GM18519 (cell line): Measurements from ENCODE around the gene LCOR.
"Not testable (repeated sequence)": the region's sequence is repeated elsewhere in the genome, so short reads cannot be mapped to it uniquely, and the experiment has no call there.

Source experiments
- ATAC-seq: cut with Tn5 transposase; IDR thresholded peaks from one replicate; pipeline ENCODE4 v1.9.1; 2021; ENCODE audit warnings: mild to moderate bottlenecking, moderate library complexity; ENCODE audit not compliant: unreplicated experiment, low FRiP score

LCOR gene

GRCh38 chr10:96831867-96832720 lies at the start of gene LCOR:
Gene LCOR (plus strand): TSS chr10:96832298. CDS start chr10:96949058, 116,760 bp downstream.
- peak; percentile 41 for ATAC-seq

DNA sequence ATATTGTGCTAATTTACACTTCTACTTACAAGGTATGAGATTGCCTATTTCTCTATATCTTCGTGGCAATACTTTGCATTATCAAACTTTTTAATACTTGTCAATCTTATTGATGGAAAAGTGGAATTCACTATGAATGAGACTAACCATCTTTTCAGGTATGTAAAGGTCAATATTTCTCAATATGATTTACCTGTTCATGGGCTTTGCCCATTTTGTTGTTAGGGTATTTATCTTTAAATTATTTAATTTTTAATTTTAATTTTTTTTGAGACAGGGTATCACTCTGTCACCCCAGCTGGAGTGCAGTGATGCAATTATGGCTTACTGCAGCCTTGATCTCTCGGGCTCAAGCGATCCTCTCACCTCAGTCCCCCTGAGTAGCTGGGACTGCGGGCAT lies 47.8 kb upstream of the LCOR start:
- no peak for ATAC-seq

DNA sequence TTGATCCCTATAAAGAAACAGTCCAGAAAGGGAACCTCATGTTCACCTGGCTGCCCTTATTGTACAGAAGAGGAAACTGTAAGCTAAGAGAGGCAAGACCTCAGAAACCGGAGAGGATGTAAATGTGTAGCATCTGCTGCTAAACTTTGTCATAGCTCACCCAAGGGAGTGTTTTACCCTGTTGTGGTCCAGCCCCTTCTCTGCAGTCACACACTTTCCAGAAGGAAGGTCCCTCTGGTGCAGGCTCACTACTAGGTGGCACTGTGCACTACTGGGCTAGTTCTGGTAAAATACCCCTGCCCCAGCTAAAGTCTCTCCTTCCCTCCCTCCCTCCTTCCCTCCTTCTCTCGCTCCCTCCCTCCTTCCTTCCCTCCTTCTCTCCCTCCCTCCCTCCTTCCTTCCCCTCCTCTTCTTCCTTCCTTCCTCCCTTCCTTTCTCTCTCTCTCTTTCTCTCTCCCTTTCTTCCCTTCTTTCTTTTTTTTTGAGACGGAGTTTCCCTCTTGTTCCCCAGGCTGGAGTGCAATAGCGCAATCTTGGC lies 42.5 kb upstream of the LCOR start:
- ATAC-seq, result peak; percentile 83

DNA sequence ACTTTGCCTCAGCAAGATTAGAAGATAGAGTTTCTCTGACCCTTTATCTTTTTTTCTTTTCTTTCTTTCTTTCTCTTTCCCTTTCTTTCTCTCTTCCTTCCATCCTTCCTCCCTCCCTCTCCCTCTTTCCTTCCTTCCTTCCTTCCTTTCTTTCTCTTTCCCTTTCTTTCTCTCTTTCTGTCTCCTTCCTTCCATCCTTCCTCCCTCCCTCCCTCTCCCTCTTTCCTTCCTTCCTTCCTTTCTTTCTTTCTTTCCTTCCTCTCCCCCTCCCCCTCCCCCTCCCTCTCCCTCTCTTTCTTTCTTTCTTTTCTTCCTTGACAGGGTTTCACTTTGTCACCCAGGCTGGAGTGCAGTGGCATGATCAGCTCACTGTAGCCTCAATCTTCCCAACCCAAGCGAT lies 40.2 kb upstream of the LCOR start:
- no peak for ATAC-seq

DNA sequence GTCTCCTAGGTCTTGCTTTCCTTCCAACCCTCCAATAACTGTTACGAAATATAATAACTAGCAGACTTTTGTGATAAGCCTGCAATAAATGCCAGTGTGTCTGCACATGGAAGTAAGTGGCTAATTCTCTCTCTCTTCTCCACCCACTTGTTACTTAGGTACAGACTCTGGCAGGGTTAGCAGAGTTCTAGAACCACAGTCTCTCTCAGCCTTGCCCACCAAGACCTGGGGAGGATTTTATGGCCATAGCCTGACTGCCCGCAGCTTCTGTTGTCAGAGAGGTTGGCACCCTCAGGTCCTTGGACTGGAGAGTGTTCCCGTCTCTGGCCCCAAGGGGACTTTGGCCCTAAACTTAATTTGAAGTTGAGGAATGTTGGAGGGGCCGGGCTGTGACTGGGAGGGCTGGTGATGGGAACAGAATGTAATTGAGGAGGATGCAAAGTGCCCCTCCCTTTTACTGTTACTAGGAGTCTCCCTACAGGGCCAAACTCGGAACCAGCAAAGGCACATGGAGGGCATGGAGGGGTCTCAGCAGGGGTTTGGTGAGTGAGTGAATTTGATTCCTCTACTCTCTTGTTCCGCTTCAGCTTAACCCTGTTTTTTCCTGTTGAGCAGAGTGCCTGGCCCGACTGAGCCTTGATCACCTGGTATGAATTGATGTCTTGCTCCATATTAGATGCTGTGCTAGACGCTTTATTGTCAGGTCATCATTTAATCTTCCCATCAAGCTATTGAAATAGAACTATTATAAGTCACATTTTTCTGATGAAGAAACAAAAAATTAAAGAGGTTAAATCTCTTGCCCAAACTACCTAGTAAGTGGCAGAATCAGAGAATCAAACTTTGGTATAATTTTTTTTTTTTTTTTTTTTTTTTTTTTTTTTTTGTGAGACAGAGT lies 37.0 kb upstream of the LCOR start:
- ATAC-seq, result no peak

DNA sequence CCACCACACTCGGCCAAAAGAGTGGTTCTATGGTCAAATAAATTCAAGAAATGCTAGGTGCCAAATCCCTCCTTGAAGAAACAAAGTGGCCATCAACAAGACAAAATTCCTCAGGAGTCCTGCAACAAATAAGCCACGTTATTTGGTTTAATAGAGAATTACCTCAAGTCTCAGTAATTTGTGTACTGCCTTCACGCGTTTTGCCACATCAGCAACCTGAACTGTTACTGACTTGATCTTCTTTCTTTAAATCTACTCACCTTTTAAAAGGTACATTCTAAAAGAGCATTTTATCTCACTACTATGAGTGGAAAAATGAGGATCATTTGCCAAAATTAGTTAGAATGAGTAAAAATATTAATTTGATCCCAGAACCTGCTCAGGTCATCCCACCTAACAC lies 34.6 kb upstream of the LCOR start:
- ATAC-seq, result no peak

- no peak for ATAC-seq
These were observed 28.8 kb upstream of the LCOR start for GRCh38 chr10:96803288-96803664.

DNA sequence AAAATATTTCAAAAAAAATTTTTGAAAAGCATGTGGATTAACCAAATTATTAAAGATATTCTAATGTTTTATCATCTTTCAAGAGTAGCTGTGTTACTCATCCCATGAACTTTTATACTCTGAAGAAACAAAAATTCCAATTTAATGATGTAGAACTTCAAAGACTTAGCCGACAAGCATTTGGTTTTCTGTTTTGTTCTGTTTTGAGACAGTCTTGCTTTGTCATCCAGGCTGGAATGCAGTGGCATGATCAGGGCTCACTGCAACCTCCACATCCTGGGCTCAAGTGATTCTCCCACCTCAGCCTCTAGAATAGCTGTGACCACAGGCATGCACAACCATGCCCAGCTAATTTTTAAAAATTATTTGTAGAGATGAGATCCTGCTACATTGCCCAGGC lies 17.8 kb upstream of the LCOR start:
- no peak for ATAC-seq

DNA sequence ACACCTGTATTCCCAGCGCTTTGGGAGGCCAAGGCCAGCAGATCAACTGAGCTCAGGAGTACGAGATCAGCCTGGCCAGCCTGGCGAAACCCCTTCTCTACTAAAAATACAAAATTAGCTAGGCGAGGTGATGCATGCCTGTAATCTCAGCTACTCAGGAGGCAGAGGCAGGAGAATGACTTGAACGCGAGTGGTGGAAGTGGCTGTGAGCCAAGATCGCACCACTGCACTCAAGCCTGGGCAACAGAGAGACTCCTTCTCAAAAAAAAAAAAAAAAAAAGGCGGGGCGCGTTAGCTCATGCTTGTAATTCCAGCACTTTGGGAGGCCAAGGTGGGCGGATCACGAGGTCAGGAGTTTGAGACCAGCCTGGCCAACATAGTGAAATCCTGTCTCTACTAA lies 13.1 kb upstream of the LCOR start:
- ATAC-seq, result not testable (repeated sequence)

DNA sequence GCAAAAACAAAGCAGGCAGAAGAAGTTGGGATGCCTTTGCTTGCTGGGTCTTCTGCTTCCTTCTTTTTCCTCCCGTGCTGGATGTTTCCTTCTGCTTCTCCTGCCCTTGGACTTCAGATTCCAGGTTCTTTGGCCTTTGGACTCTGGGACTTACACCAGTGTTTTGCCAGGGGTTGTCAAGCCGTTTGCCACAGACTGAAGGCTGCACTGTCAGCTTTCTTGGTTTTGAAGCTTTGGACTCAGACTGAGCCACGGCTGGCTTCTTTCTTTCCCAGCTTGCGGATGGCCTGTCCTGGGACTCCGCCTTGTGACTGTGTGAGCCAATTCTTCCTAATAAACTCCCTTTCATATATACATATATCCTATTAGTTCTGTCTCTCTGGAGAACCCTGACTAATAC lies 11.3 kb upstream of the LCOR start:
- ATAC-seq, result no peak

DNA sequence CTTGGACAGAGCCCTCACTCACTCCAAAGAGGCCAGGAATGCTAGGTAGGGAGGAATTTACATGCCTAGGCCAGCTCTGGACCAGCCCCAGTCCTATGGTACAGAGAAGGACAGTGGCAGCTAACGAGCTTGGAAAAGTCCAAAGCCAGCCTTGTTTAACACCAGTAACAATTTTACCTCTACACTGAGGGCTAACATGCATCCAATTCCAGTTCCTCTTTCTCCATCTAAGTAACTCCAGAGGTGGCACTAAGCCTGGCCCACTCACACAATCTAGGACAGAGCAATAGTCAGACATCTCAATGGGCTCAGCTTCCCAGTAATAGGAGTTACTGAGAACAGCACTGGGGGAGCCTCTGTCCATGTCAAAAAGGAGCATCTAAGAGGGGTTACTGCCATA lies 5.7 kb upstream of the LCOR start:
- no peak for ATAC-seq

GRCh38 chr10:96828609-96829008 lies 3.5 kb upstream of the LCOR start:
- no peak for ATAC-seq

DNA sequence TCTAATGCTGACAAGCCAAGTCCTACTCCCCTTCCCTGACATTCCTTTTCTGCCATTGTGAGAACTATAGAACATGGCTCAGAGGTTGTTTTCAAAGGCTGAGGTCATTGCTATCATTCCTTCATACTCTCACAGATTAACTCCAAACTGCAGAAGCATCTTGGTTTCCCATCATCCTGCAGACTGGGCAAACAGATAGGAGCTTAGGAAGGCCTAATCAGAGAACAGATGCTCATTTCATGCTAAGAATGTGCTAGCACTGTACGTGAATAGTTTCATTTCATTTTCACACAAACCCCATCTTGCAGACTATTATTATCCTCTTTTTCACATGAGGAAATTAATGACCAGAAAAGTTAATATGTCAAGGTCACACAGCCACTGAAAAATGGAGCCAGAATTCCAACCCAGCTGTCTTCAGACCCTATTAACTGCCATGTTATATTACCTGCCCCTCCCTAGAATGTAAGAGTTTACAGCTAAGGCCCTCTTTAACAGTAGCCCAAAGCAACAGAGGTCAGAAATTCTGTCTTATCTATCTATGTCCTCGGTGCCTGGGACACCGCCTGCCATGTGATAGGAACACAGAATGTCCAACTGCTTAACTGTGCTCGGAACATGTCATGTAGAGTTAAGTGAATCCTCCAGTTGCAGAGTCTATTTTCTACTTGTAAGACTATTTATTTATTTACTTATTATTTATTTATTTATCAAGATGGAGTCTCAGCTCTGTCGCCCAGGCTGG lies 2.9 kb upstream of the LCOR start:
- no peak for ATAC-seq

GRCh38 chr10:96830511-96831199 lies 1.4 kb upstream of the LCOR start:
- ATAC-seq, result no peak

- no peak for ATAC-seq
These were observed 765 bp upstream of the LCOR start for GRCh38 chr10:96831200-96831866.

GRCh38 chr10:96832721-96833219 lies 672 bp downstream of the LCOR start:
- ATAC-seq, result peak; percentile 47

- no peak for ATAC-seq
These were observed 1.3 kb downstream of the LCOR start for GRCh38 chr10:96833220-96834001.

DNA sequence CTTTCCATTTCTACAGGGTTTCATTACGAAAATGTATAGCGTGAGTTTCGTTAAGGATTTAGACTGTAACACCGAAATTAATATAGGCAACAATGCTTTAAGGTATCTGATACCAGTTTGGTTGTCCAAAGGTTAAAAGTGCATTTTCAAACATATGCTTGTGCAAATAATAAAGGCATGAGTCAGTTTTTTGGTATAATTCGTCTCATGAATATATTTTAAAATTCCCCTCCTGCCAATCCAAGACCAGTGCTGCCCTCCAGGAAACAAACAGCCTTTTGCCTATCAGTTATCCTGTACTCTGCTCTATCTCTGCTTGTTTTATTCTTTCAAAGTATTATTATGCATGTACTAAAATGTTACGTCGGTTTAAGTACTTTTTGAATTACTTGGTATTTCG lies 2.0 kb downstream of the LCOR start:
- no peak for ATAC-seq

- no peak for ATAC-seq
These were observed 3.8 kb downstream of the LCOR start for GRCh38 chr10:96835899-96836298.
